ENCODE measurements around the gene MYO7B. TPM values are rescaled to one million over a fixed set of nuclear protein-coding genes. Genes with fewer than 3 reads are reported as not detected.

MYO7B gene
- total RNA-seq, 1 donor from 2014 or later, result 0.07 TPM

DNA sequence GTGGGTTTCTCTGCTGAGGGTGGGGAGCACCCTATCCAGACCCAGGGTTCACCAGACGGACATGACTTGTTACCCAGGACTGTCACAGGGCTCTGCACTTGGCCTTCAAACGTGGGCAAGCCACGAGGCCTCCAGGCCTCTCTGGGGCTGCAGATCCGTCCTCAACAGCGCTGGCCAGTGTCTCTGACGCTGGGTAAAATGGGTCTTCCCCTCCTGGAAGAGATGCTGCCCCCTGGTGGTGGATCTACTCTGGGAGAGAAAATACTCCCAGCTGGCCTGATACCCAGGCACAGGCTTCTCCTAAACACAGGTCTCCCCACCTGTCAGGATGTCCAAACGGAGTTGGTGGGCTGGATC is 114.2 kb downstream of the MYO7B start:
- no peak overlapping the region for H3K4me3 Mint-ChIP-seq (ENCODE audit: low read depth)
- H3K27ac Mint-ChIP-seq, result no peak overlapping the region
- peaks cover 6% of the 10 kb centered on the region for H3K4me1 Mint-ChIP-seq (ENCODE audit: low read depth)

GRCh38 chr2:127650041-127650784 is 114.7 kb downstream of the MYO7B start:
- no peak for DNase-seq (ENCODE audit: low spot score)
- no peaks in the 10 kb centered on the region for H3K27me3 Mint-ChIP-seq (ENCODE audit: low read depth)
- H3K36me3 Mint-ChIP-seq (ENCODE audit: low read depth), result no peaks in the 10 kb centered on the region
- peaks cover 5% of the 10 kb centered on the region for H3K4me1 Mint-ChIP-seq (ENCODE audit: low read depth)
- H3K27ac Mint-ChIP-seq, result no peak overlapping the region
- intact Hi-C loops (cut with micrococcal nuclease), result no loop called here
- no peaks in the 10 kb centered on the region for H3K9me3 Mint-ChIP-seq
- H3K4me3 Mint-ChIP-seq (ENCODE audit: low read depth), result no peak overlapping the region

More for the DNA sequence above, 114.2 kb downstream of the MYO7B start:
- H3K27me3 Mint-ChIP-seq (ENCODE audit: low read depth), result no peaks in the 10 kb centered on the region
- intact Hi-C loops (cut with micrococcal nuclease), result loop anchor here (1.0 to 5.0 kb wide), 3 partner anchors 58 to 452 kb away; partner anchors contain the start of gene IWS1
- no peaks in the 10 kb centered on the region for H3K36me3 Mint-ChIP-seq (ENCODE audit: low read depth)
- DNase-seq (ENCODE audit: low spot score), result peak; percentile 67
- no peaks in the 10 kb centered on the region for H3K9me3 Mint-ChIP-seq

DNA sequence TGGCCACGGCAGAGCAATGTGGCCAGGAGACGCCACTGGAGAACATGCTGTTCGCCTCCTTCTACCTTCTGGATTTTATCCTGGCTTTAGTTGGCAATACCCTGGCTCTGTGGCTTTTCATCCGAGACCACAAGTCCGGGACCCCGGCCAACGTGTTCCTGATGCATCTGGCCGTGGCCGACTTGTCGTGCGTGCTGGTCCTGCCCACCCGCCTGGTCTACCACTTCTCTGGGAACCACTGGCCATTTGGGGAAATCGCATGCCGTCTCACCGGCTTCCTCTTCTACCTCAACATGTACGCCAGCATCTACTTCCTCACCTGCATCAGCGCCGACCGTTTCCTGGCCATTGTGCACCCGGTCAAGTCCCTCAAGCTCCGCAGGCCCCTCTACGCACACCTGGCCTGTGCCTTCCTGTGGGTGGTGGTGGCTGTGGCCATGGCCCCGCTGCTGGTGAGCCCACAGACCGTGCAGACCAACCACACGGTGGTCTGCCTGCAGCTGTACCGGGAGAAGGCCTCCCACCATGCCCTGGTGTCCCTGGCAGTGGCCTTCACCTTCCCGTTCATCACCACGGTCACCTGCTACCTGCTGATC is 115.4 kb downstream of the MYO7B start:
- intact Hi-C loops (cut with micrococcal nuclease), result no loop called here
- H3K4me3 Mint-ChIP-seq (ENCODE audit: low read depth), result no peak overlapping the region
- no peaks in the 10 kb centered on the region for H3K9me3 Mint-ChIP-seq
- no peak for DNase-seq (ENCODE audit: low spot score)
- H3K27me3 Mint-ChIP-seq (ENCODE audit: low read depth), result no peaks in the 10 kb centered on the region
- H3K36me3 Mint-ChIP-seq (ENCODE audit: low read depth), result no peaks in the 10 kb centered on the region
- H3K27ac Mint-ChIP-seq, result no peak overlapping the region
- peaks cover 5% of the 10 kb centered on the region for H3K4me1 Mint-ChIP-seq (ENCODE audit: low read depth)

DNA sequence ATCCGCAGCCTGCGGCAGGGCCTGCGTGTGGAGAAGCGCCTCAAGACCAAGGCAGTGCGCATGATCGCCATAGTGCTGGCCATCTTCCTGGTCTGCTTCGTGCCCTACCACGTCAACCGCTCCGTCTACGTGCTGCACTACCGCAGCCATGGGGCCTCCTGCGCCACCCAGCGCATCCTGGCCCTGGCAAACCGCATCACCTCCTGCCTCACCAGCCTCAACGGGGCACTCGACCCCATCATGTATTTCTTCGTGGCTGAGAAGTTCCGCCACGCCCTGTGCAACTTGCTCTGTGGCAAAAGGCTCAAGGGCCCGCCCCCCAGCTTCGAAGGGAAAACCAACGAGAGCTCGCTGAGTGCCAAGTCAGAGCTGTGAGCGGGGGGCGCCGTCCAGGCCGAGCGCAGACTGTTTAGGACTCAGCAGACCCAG is 115.9 kb downstream of the MYO7B start:
- DNase-seq (ENCODE audit: low spot score), result no peak
- intact Hi-C loops (cut with micrococcal nuclease), result no loop called here
- Mint-ChIP-seq H3K9me3 (no peaks in the 10 kb centered on the region), H3K4me3 (ENCODE audit: low read depth) (no peak overlapping the region), H3K27ac (no peak overlapping the region), H3K4me1 (ENCODE audit: low read depth) (peaks cover 5% of the 10 kb centered on the region), H3K27me3 (ENCODE audit: low read depth) (no peaks in the 10 kb centered on the region), H3K36me3 (ENCODE audit: low read depth) (no peaks in the 10 kb centered on the region)

DNA sequence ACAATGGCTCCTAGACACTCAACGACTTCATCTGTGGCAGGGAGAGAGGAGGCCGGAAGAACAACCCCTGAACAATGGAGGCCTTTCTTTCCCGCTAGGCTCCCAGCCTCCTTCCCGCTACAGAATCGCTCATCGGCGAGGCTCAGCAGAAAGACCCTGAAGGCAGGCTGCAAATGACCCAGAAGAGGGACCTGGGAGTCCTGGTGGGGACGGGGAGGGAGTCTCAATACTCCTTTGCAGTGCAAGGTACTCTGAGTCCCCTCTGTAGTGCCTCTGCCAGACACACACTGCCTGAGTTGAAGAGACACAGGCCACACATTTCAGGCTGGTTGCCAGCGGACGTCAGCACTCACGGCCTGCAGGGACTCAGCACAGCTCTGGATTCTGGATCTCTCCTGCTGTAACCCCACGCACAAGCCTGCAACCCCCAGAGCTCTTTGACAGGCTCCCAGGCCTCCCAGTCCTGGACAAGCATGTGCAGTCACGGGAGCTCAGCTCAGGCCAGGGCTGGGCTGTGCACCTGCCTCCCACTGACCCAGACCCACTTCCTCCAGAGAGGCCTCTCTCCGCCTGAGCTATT is 116.6 kb downstream of the MYO7B start:
- intact Hi-C loops (cut with micrococcal nuclease), result no loop called here
- Mint-ChIP-seq H3K27me3 (ENCODE audit: low read depth) (no peaks in the 10 kb centered on the region), H3K36me3 (ENCODE audit: low read depth) (no peaks in the 10 kb centered on the region), H3K4me3 (ENCODE audit: low read depth) (no peak overlapping the region), H3K9me3 (no peaks in the 10 kb centered on the region), H3K27ac (no peak overlapping the region), H3K4me1 (ENCODE audit: low read depth) (peaks cover 3% of the 10 kb centered on the region)
- DNase-seq (ENCODE audit: low spot score), result no peak

- Mint-ChIP-seq H3K9me3 (no peaks in the 10 kb centered on the region), H3K27ac (no peak overlapping the region), H3K4me3 (ENCODE audit: low read depth) (no peak overlapping the region), H3K4me1 (ENCODE audit: low read depth) (peaks cover 3% of the 10 kb centered on the region), H3K36me3 (ENCODE audit: low read depth) (no peaks in the 10 kb centered on the region), H3K27me3 (ENCODE audit: low read depth) (no peaks in the 10 kb centered on the region)
- no peak for DNase-seq (ENCODE audit: low spot score)
- intact Hi-C loops (cut with micrococcal nuclease), result no loop called here
Measured at GRCh38 chr2:127652786-127653357, 117.4 kb downstream of the MYO7B start.

DNA sequence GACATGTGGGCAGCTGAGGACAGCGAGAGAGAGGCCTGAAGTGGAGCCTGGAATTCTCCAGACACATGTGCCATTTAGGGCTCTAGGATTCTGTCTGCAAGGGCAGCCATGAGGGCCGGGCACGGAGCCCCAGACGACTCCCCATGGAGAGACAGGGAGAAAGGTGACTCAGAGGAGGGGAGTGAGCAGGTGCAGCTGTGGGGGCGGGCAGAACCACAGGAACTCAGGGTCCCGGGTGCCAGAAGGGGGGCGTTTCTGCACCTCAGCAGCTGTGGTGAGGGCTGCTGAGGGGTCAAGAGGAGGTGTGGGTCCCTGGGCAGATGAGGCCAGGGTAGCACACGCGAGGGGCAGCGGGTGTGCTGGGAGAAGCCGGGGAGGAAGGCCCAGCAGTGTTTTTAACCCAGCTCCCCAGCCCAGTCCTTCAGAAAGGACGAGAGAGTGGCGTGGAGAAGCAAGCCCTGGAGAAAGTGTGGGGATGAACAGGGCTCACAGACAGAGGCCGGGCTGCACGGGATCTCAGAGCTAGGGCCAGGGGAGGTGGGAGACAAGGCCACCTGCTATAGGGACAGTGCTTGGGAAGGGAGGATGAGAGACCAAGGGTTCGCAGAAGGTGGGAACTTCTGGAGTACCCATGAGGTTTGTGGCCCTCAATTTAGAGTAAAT is 118.1 kb downstream of the MYO7B start:
- H3K4me3 Mint-ChIP-seq (ENCODE audit: low read depth), result no peak overlapping the region
- H3K9me3 Mint-ChIP-seq, result no peaks in the 10 kb centered on the region
- DNase-seq (ENCODE audit: low spot score), result no peak
- peaks cover 3% of the 10 kb centered on the region for H3K4me1 Mint-ChIP-seq (ENCODE audit: low read depth)
- H3K27ac Mint-ChIP-seq, result no peak overlapping the region
- H3K27me3 Mint-ChIP-seq (ENCODE audit: low read depth), result no peaks in the 10 kb centered on the region
- no peaks in the 10 kb centered on the region for H3K36me3 Mint-ChIP-seq (ENCODE audit: low read depth)
- intact Hi-C loops (cut with micrococcal nuclease), result no loop called here

- H3K9me3 Mint-ChIP-seq, result no peaks in the 10 kb centered on the region
- no peak overlapping the region for H3K27ac Mint-ChIP-seq
- H3K36me3 Mint-ChIP-seq (ENCODE audit: low read depth), result no peaks in the 10 kb centered on the region
- DNase-seq (ENCODE audit: low spot score), result no peak
- H3K27me3 Mint-ChIP-seq (ENCODE audit: low read depth), result no peaks in the 10 kb centered on the region
- intact Hi-C loops (cut with micrococcal nuclease), result no loop called here
- H3K4me1 Mint-ChIP-seq (ENCODE audit: low read depth), result peaks cover 3% of the 10 kb centered on the region
- H3K4me3 Mint-ChIP-seq (ENCODE audit: low read depth), result no peak overlapping the region
Measured at GRCh38 chr2:127654084-127654837, 118.8 kb downstream of the MYO7B start.

- intact Hi-C loops (cut with micrococcal nuclease), result no loop called here
- no peaks in the 10 kb centered on the region for H3K36me3 Mint-ChIP-seq (ENCODE audit: low read depth)
- H3K4me1 Mint-ChIP-seq (ENCODE audit: low read depth), result peaks cover 1% of the 10 kb centered on the region
- H3K4me3 Mint-ChIP-seq (ENCODE audit: low read depth), result no peak overlapping the region
- H3K9me3 Mint-ChIP-seq, result no peaks in the 10 kb centered on the region
- no peak overlapping the region for H3K27ac Mint-ChIP-seq
- H3K27me3 Mint-ChIP-seq (ENCODE audit: low read depth), result peaks cover under 1% of the 10 kb centered on the region
- DNase-seq (ENCODE audit: low spot score), result no peak
Measured at GRCh38 chr2:127654838-127655175, 119.3 kb downstream of the MYO7B start.

- intact Hi-C loops (cut with micrococcal nuclease), result no loop called here
- Mint-ChIP-seq H3K27ac (no peak overlapping the region), H3K4me1 (ENCODE audit: low read depth) (peaks cover 3% of the 10 kb centered on the region), H3K4me3 (ENCODE audit: low read depth) (no peak overlapping the region), H3K36me3 (ENCODE audit: low read depth) (no peaks in the 10 kb centered on the region), H3K27me3 (ENCODE audit: low read depth) (peaks cover 1% of the 10 kb centered on the region), H3K9me3 (no peaks in the 10 kb centered on the region)
- no peak for DNase-seq (ENCODE audit: low spot score)
Measured at GRCh38 chr2:127655209-127656073, 120.0 kb downstream of the MYO7B start.

DNA sequence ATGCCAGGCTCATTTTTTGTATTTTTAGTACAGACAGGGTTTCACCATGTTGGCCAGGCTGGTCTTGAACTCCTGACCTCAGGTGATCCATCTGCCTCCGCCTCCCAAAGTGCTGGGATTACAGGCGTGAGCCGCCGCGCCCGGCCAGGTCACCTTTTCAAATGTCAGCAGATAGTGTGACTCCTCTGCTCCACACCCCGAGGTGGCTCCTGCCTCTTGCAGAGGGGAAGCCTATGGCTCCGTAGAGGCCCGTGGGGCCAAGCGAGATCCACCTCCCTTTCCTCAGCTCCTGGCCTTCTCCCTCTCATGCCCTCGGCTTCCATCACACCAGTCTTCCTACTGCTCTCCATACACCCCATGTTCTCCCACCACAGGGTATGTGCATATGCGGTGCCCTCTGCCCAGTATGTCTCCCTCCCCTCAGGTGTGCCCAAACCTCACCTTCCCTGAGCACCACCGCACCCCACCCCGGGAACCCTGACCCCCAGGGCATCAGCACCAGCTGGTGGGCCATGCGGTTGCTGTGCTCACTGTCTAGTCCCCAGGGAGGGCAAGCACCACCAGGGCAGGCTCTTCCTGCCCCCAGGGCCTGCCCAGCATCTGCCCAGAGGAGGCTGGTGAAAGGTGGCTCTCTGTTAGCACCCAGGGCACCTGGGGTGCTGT is 121.2 kb downstream of the MYO7B start:
- H3K36me3 Mint-ChIP-seq (ENCODE audit: low read depth), result no peaks in the 10 kb centered on the region
- no peak overlapping the region for H3K4me3 Mint-ChIP-seq (ENCODE audit: low read depth)
- intact Hi-C loops (cut with micrococcal nuclease), result no loop called here
- DNase-seq (ENCODE audit: low spot score), result no peak
- H3K27me3 Mint-ChIP-seq (ENCODE audit: low read depth), result peaks cover 8% of the 10 kb centered on the region
- H3K4me1 Mint-ChIP-seq (ENCODE audit: low read depth), result peaks cover 3% of the 10 kb centered on the region
- H3K9me3 Mint-ChIP-seq, result no peaks in the 10 kb centered on the region
- H3K27ac Mint-ChIP-seq, result no peak overlapping the region

Data from activated T-helper 2 cell treated with anti-CD3 and anti-CD28 coated beads, Interferon-gamma antibody, Interleukin-2, Interleukin-4, amounts not matched to agents 10 μg/mL and 5 μg/mL and 100 μg/mL, durations not matched to agents 14 hours and 24 hours and 36 hours (primary cell).